ENCODE results near the gene KCTD2. TPM values are rescaled to one million over a fixed set of nuclear protein-coding genes. Genes with fewer than 3 reads are reported as not detected.

KCTD2 gene
- total RNA-seq, 1 donor from 2014 or later = 22.9 TPM

- TF ChIP-seq CTCF (IDR thresholded peaks at IDR 0.05) = no peak
- DNase-seq (no peak), ATAC-seq (no peak)
- H3K36me3 ChIP-seq = peaks cover 38% of the 10 kb centered on the region
- no peak overlapping the region for H3K4me3 ChIP-seq
- H3K9me3 ChIP-seq = no peaks in the 10 kb centered on the region
- intact Hi-C loops (cut with DNase I) = no loop called here
- no peaks in the 10 kb centered on the region for H3K27me3 ChIP-seq (ENCODE audit: low read depth)
- no peak overlapping the region for H3K27ac ChIP-seq
- H3K4me1 ChIP-seq = peaks cover 32% of the 10 kb centered on the region
These were observed 50.8 kb downstream of the KCTD2 start for GRCh38 chr17:75097865-75098264.

GRCh38 chr17:75098861-75099260 is 51.8 kb downstream of the KCTD2 start:
- Histone ChIP-seq H3K27ac (no peak overlapping the region), H3K27me3 (ENCODE audit: low read depth) (no peaks in the 10 kb centered on the region), H3K36me3 (peaks cover 40% of the 10 kb centered on the region), H3K4me1 (peaks cover 25% of the 10 kb centered on the region), H3K4me3 (no peak overlapping the region), H3K9me3 (no peaks in the 10 kb centered on the region)
- intact Hi-C loops (cut with DNase I) = no loop called here
- DNase-seq = no peak
- no peak for TF ChIP-seq CTCF (IDR thresholded peaks at IDR 0.05)
- ATAC-seq = no peak

- no peaks in the 10 kb centered on the region for H3K9me3 ChIP-seq
- no peak for DNase-seq
- no peak overlapping the region for H3K4me3 ChIP-seq
- intact Hi-C loops (cut with DNase I) = no loop called here
- H3K27me3 ChIP-seq (ENCODE audit: low read depth) = no peaks in the 10 kb centered on the region
- peaks cover 22% of the 10 kb centered on the region for H3K4me1 ChIP-seq
- TF ChIP-seq CTCF (IDR thresholded peaks at IDR 0.05) = no peak
- H3K36me3 ChIP-seq = peaks cover 44% of the 10 kb centered on the region
- no peak overlapping the region for H3K27ac ChIP-seq
- no peak for ATAC-seq
These were observed 53.0 kb downstream of the KCTD2 start for GRCh38 chr17:75099881-75100595.

- H3K27ac ChIP-seq = no peak overlapping the region
- H3K4me1 ChIP-seq = peaks cover 11% of the 10 kb centered on the region
- no peak for TF ChIP-seq CTCF (IDR thresholded peaks at IDR 0.05)
- H3K4me3 ChIP-seq = no peak overlapping the region
- no peaks in the 10 kb centered on the region for H3K9me3 ChIP-seq
- DNase-seq (no peak), ATAC-seq (no peak)
- intact Hi-C loops (cut with DNase I) = no loop called here
- H3K27me3 ChIP-seq (ENCODE audit: low read depth) = no peaks in the 10 kb centered on the region
- peaks cover 45% of the 10 kb centered on the region for H3K36me3 ChIP-seq
These were observed 55.4 kb downstream of the KCTD2 start for GRCh38 chr17:75102385-75102821.

- ATAC-seq (peak; percentile 57 to 70), DNase-seq (no peak)
- H3K27me3 ChIP-seq (ENCODE audit: low read depth) = no peaks in the 10 kb centered on the region
- no peak overlapping the region for H3K4me3 ChIP-seq
- peaks cover 16% of the 10 kb centered on the region for H3K4me1 ChIP-seq
- intact Hi-C loops (cut with DNase I) = no loop called here
- no peak overlapping the region for H3K27ac ChIP-seq
- no peaks in the 10 kb centered on the region for H3K9me3 ChIP-seq
- TF ChIP-seq CTCF (IDR thresholded peaks at IDR 0.05) = no peak
- H3K36me3 ChIP-seq = peaks cover 31% of the 10 kb centered on the region
These were observed 56.9 kb downstream of the KCTD2 start for GRCh38 chr17:75103601-75104554.
